ENCODE data around the gene ZFYVE28.

Gene ZFYVE28

DNA sequence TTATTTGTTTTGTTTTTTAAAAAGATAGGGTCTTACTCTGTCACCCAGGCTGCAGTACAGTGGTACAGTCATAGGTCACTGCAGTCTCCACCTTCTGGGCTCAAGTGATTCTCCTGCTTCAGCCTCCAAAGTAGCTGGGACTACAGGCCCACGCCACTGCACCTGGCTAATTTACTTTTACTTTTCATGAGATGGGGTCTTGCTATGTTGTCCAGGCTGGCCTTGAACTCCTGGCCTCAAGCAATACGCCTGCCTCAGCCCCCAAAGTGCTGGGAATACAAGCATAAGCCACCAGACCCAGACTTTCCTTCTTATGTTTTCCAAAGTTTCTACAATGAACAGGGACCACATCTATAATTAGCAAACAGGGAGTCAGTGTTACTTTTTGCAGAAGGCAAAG lies 118.7 kb downstream of the ZFYVE28 start:
- DNase-seq: no peak

GRCh38 chr4:2298532-2298991 lies 119.9 kb downstream of the ZFYVE28 start:
- DNase-seq: no peak

GRCh38 chr4:2297606-2298531 lies 120.6 kb downstream of the ZFYVE28 start:
- DNase-seq: no peak

GRCh38 chr4:2296631-2297601 lies 121.5 kb downstream of the ZFYVE28 start:
- DNase-seq: peak; percentile 62

- DNase-seq: no peak
These were observed 122.5 kb downstream of the ZFYVE28 start for GRCh38 chr4:2295900-2296442.

DNA sequence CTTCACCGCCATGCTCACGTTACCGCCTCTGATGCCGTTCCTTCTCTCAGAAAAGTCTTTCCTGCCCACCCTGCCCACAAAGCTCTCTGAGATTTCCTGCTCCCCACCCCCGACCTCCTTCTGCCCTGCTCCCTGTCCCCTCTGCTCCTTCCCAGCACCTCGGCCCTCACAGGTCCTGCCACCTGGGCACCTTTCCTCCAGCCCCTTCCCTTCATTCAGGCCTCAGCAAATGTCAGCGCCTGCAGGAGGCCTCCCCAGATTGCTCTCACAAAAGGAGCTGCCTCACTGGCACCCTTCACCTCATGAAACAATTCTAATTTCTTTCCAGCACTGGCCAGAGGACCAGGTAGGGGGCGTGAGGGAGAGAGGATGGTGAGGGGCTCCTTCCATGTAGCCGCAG lies 122.9 kb downstream of the ZFYVE28 start:
- DNase-seq: no peak

DNA sequence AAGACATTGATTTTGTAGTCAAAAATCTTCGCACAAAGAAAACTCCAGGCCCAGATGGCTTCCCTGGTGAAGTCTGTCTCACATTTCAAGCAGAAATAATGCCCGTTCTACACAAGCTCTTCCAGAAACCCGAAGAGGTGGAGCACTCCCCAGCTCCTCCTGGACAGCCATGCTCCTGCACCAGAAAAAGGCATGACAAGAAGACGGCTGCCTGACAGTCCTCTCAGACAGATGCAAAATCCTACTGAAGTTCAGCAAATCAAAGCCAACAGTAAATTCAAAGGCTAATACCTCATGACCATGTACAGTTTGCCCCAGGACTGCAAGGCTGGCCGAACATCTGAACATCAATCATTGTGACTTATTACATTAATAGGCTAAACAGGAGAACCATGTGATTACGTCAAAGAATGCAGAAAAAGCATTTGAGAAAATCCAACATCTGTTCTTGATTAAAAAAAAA lies 125.8 kb downstream of the ZFYVE28 start:
- no peak for DNase-seq

- no peak for DNase-seq
These were observed 126.5 kb downstream of the ZFYVE28 start for GRCh38 chr4:2291705-2292645.

DNA sequence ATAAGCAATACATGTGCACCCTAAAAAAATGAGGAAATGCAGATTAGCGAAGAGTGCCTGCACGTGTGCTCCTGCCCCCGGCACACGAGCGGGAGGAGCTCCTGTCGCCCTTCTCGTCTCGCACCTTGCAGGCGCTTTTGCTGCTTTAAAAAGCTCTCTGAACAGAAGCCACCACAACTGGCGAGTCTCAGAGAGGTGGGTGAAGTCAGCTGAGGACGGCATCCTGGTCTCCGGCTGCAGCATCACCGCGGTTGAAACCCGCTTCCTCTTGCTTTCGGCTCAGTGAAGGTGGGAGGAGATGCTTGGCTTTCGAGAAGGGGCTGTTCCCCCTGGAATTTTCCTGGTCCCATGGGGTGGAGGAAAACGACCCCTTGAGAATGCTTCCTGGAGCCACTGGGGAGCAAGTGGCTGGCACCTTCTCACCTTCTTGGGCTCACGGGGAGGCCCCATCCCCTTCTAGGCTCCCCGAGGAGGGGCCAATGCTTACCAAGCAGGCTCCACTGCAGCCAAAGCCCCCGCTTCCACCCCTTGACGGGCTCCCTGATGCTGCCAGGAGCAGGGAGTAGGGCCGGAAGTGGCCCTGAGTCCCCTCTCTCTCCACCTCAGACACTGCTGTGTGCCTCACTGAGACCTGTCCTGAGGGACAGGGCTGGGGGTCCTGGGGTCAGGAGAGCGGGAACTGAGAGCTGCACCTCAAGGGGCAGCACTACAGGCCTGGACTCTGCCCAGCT lies 127.3 kb downstream of the ZFYVE28 start:
- no peak for DNase-seq

DNA sequence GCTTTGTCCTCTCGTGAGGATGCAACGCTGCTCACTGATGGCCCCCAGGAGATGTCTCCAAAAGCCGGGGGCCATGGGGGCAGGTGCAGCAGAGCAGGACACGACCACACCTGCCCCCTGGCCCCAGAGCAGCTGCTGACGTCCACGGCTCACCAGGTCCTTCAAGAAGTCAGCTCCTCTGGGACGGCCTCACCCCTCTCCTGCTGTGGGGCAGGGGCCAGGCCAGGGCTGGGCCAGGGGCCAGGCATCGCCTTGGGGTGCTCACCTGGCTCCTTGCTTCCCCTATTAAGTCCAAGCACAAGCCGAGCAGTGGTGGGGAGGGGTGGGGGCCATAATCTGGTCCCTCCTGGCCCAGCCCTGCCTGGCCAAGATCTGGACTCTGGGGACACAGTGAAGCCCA lies 128.0 kb downstream of the ZFYVE28 start:
- no peak for DNase-seq

- DNase-seq: no peak
These were observed 128.5 kb downstream of the ZFYVE28 start for GRCh38 chr4:2289955-2290333.

- no peak for DNase-seq
These were observed 129.0 kb downstream of the ZFYVE28 start for GRCh38 chr4:2289311-2289954.

- no peak for DNase-seq
These were observed 130.3 kb downstream of the ZFYVE28 start for GRCh38 chr4:2288051-2288541.

GRCh38 chr4:2287594-2287915 lies 130.9 kb downstream of the ZFYVE28 start:
- DNase-seq: no peak

GRCh38 chr4:2286904-2287593 lies 131.4 kb downstream of the ZFYVE28 start:
- DNase-seq: no peak

GRCh38 chr4:2285613-2286381 lies 132.6 kb downstream of the ZFYVE28 start:
- DNase-seq: no peak

- no peak for DNase-seq
These were observed 133.4 kb downstream of the ZFYVE28 start for GRCh38 chr4:2284934-2285612.

GRCh38 chr4:2284161-2284933 lies 134.1 kb downstream of the ZFYVE28 start:
- DNase-seq: no peak
